Peyer's patch (tissue), 4 donors: ENCODE measurements around the gene PHB1.

ENCODE experiments used
- CTCF ChIP-seq, 6 experiments: fragments of 450-650 bp in 4 of 6; fragments of 200-600 bp in 2 of 6; sonication (generic) in 1 of 6; IDR thresholded peaks; one replicate each; pipeline ENCODE4 v1.5.1; 2017 to 2019; ENCODE audit warnings: antibody characterized with exemption in 6 of 6, mild to moderate bottlenecking in 3 of 6, moderate library complexity in 1 of 6
- POLR2A ChIP-seq, 2 donors: fragments of 450-650 bp; IDR thresholded peaks; one replicate each; pipeline ENCODE4 v1.5.1; 2017; ENCODE audit warnings: antibody characterized with exemption in 2 of 2, mild to moderate bottlenecking in 2 of 2, moderate library complexity in 2 of 2

- TF ChIP-seq CTCF (IDR thresholded peaks at IDR 0.05) = no peak
- TF ChIP-seq POLR2A (IDR thresholded peaks at IDR 0.05) = no peak
Observed at GRCh38 chr17:49452661-49453060, 38.0 kb upstream of the PHB1 start.
